Activated naive CD4-positive, alpha-beta T cell treated with anti-CD3 and anti-CD28 coated beads, Interleukin-2, amount 50 U/mL, for 24 hours (primary cell): Measurements from ENCODE around the gene GLIPR2.

Experiments used
- H3K27ac Mint-ChIP-seq: one replicate; pipeline ENCODE4 v1.8.0; 2021; ENCODE audit warnings: mild to moderate bottlenecking, mixed read lengths
- H3K27me3 Mint-ChIP-seq: one replicate; pipeline ENCODE4 v1.8.0; 2021; ENCODE audit warnings: mixed read lengths
- H3K36me3 Mint-ChIP-seq: one replicate; pipeline ENCODE4 v1.8.0; 2021; ENCODE audit warnings: mixed read lengths
- H3K4me1 Mint-ChIP-seq: one replicate; pipeline ENCODE4 v1.8.0; 2021; ENCODE audit warnings: mixed read lengths
- H3K4me3 Mint-ChIP-seq: one replicate; pipeline ENCODE4 v1.8.0; 2021; ENCODE audit warnings: mild to moderate bottlenecking, mixed read lengths
- H3K9me3 Mint-ChIP-seq: one replicate; pipeline ENCODE4 v1.8.0; 2021; ENCODE audit warnings: mixed read lengths

Gene GLIPR2

DNA sequence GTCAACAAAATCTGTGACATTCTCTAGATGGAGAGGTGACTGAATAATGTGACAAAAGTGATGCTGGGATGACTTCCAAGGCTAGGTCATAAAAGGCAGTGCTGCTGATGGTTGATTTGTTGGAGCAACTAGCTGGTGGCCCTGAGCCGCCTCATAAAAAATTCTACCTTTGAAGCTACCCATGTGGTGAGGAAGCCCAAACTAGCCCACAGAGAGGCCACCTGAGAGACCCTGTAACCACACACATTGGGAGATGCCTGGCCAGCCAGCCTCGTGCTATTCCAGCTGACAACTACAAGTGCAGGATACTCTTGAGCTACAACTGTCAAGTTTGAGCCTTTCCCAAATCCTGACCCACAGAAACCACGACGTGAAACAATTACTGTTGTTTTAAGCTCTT lies 76.9 kb downstream of the GLIPR2 start:
- Mint-ChIP-seq H3K36me3 (peaks cover 4% of the 10 kb centered on the region), H3K27ac (no peak overlapping the region), H3K4me1 (peaks cover 56% of the 10 kb centered on the region), H3K9me3 (no peaks in the 10 kb centered on the region), H3K27me3 (no peaks in the 10 kb centered on the region), H3K4me3 (no peak overlapping the region)
